Measurements from ENCODE around the gene SGIP1. TPM values are rescaled to one million over a fixed set of nuclear protein-coding genes. Genes with fewer than 3 reads are reported as not detected.

SGIP1 gene
- total and polyA plus RNA-seq, 9 donors: 0.91 to 7.0 (median 3.3) TPM

DNA sequence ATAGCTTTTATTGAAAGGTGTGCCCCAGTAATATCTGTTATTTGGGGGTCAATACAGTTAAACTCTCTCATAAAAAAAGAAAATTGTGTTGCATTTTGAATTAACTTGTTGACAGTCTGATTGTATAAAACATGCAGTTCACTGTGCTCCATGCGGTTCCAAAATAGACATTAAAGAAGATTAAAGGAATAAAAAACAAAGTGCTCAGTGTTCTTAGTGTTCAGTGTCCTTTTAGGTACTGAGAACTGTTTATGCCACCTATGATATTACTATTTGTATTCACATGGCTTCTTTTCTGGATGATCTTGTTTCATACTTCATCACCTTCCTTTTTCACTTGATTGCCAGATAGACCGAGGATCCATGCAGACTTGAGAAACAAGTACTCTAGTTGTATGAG is 15.3 kb upstream of the SGIP1 start:
- no peak overlapping the region for H3K27ac ChIP-seq
- intact Hi-C loops (cut with DNase I): no loop called here
- H3K36me3 ChIP-seq: no peaks in the 10 kb centered on the region
- H3K9me3 ChIP-seq: no peaks in the 10 kb centered on the region
- H3K27me3 ChIP-seq: no peaks in the 10 kb centered on the region
- 75 to 79% (median 77%) methylated on average over 2 of the region's 2 CpGs for WGBS, 3 donors
- no peaks in the 10 kb centered on the region for H3K4me1 ChIP-seq (ENCODE audit: insufficient read depth)
- DNase-seq: no peak
- H3K4me3 ChIP-seq: no peak overlapping the region
- TF ChIP-seq EP300 (IDR thresholded peaks at IDR 0.05): no peak
- no peak for TF ChIP-seq POLR2A (IDR thresholded peaks at IDR 0.05)
- TF ChIP-seq, protein P1, sequence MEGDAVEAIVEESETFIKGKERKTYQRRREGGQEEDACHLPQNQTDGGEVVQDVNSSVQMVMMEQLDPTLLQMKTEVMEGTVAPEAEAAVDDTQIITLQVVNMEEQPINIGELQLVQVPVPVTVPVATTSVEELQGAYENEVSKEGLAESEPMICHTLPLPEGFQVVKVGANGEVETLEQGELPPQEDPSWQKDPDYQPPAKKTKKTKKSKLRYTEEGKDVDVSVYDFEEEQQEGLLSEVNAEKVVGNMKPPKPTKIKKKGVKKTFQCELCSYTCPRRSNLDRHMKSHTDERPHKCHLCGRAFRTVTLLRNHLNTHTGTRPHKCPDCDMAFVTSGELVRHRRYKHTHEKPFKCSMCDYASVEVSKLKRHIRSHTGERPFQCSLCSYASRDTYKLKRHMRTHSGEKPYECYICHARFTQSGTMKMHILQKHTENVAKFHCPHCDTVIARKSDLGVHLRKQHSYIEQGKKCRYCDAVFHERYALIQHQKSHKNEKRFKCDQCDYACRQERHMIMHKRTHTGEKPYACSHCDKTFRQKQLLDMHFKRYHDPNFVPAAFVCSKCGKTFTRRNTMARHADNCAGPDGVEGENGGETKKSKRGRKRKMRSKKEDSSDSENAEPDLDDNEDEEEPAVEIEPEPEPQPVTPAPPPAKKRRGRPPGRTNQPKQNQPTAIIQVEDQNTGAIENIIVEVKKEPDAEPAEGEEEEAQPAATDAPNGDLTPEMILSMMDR (IDR thresholded peaks at IDR 0.05): no peak

DNA sequence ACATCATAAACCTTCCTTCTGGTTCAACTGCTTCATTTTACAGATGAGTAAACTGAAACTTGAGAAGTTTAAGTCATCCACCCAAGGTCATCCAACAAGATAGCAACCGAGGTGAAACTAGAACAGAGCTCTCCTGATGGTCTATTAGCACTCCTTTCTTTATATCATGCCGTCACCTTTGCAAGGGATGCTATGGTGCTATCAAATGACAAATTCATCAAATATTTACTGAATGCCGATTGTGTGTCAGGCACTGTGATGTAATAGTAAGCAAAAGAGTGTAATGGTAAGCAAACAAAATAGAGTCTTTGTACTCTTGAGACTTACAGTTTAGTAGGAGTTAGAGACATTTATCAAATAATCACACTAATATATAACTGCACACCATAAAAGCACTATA is 14.0 kb upstream of the SGIP1 start:
- TF ChIP-seq, protein P1 (IDR thresholded peaks at IDR 0.05): no peak
- TF ChIP-seq POLR2A (IDR thresholded peaks at IDR 0.05) (no peak), EP300 (IDR thresholded peaks at IDR 0.05) (no peak)
- DNase-seq: no peak
- intact Hi-C loops (cut with DNase I): no loop called here
- Histone ChIP-seq H3K36me3 (no peaks in the 10 kb centered on the region), H3K27me3 (no peaks in the 10 kb centered on the region), H3K4me1 (ENCODE audit: insufficient read depth) (no peaks in the 10 kb centered on the region), H3K9me3 (no peaks in the 10 kb centered on the region), H3K27ac (no peak overlapping the region), H3K4me3 (no peak overlapping the region)
- 52 to 71% (median 62%) methylated on average over 3 of the region's 3 CpGs for WGBS, 3 donors

DNA sequence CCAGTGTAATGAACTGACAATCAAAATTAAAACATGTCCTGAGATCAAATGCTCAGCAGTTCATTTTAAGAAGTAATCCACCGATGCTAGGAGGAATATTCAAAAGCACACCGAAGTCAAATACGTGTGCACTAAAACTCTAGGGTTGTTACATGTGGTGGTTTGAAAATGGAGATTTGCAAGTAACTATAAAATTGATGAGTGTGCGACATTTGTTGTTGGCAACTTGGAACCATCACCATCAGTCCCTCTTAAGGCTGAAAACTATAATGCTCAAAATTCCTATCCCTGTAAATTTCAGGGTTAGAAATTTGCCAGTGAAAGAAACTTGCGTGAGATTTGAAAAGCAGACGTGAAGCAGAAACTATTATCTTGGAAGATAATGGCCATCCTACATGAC is 13.3 kb upstream of the SGIP1 start:
- Histone ChIP-seq H3K27me3 (no peaks in the 10 kb centered on the region), H3K9me3 (no peaks in the 10 kb centered on the region), H3K4me1 (ENCODE audit: insufficient read depth) (no peaks in the 10 kb centered on the region), H3K27ac (no peak overlapping the region), H3K4me3 (no peak overlapping the region), H3K36me3 (no peaks in the 10 kb centered on the region)
- no peak for TF ChIP-seq EP300 (IDR thresholded peaks at IDR 0.05)
- intact Hi-C loops (cut with DNase I): no loop called here
- DNase-seq: no peak
- WGBS, 3 donors: 73 to 79% (median 75%) methylated on average over 6 of the region's 6 CpGs

DNA sequence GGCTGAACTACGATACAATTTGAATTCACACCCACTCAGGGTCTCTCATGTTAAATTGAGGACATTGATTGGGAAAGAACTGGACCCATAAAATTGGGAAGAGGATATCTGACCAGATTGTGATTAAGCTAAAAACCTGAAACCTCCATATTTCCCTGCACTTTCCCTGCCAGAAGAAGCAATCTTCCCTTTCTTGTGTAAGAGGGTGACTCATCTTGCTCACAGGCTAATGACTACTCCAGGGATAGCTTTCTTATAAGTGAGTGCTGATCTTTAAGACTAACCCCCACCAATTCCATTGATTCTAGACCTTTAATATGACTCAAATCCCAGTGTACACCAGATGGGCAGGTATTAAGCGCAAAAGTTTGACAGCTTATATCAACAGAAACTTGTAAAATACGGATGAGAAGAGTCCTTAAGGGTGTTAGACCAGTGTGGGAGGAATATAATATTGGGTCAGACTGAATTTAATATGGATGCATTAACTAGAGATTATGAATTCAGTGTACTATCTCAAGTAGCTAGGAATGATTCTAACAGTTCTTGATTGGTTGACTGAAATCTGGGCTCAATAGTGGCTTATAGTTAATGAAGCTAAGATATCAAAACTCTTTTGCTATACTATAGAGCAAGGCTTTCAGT is 12.1 kb upstream of the SGIP1 start:
- no peak for DNase-seq
- Histone ChIP-seq H3K4me3 (no peak overlapping the region), H3K27ac (no peak overlapping the region), H3K4me1 (ENCODE audit: insufficient read depth) (no peaks in the 10 kb centered on the region), H3K36me3 (no peaks in the 10 kb centered on the region), H3K9me3 (no peaks in the 10 kb centered on the region), H3K27me3 (no peaks in the 10 kb centered on the region)
- intact Hi-C loops (cut with DNase I): no loop called here
- 83 to 91% (median 87%) methylated on average over 3 of the region's 3 CpGs for WGBS, 3 donors
- no peak for TF ChIP-seq EP300 (IDR thresholded peaks at IDR 0.05)

DNA sequence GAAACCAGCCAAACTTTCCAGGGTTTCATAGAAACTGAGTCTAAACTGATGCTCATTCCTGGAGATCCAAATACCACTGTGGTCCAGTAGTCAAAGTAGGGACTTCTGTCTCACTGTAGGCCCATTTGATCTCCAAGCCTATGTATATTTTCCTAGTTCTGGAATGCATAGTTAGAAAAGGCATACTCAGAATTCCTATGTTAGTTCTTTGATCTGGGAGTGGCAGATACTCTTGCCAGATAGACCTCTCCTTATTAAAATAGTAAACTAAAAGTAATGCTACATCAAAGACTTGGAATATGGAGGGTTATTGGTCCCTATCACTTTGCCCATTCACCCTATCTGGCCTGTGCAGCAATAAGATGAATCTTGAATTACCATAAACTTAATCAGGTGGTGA is 10.4 kb upstream of the SGIP1 start:
- intact Hi-C loops (cut with DNase I): no loop called here
- no peak for DNase-seq
- H3K36me3 ChIP-seq: no peaks in the 10 kb centered on the region
- H3K27me3 ChIP-seq: no peaks in the 10 kb centered on the region
- H3K4me1 ChIP-seq (ENCODE audit: insufficient read depth): no peaks in the 10 kb centered on the region
- H3K9me3 ChIP-seq: no peaks in the 10 kb centered on the region
- H3K27ac ChIP-seq: no peak overlapping the region
- TF ChIP-seq POLR2A (IDR thresholded peaks at IDR 0.05): no peak
- TF ChIP-seq, protein P1 (IDR thresholded peaks at IDR 0.05): no peak
- TF ChIP-seq EP300 (IDR thresholded peaks at IDR 0.05): no peak
- H3K4me3 ChIP-seq: no peak overlapping the region
